Progenitor cell of endocrine pancreas (in vitro differentiated cells): ENCODE results near the gene ABCG4. TPM values are rescaled to one million over a fixed set of nuclear protein-coding genes. Genes with fewer than 3 reads are reported as not detected.
"Not testable (repeated sequence)": the region's sequence is repeated elsewhere in the genome, so short reads cannot be mapped to it uniquely, and the experiment has no call there.

Experiments
- DNase-seq: peaks from one replicate; pipeline ENCODE4 v3.0.0; 2021; ENCODE audit warnings: low spot score; ENCODE audit not compliant: unreplicated experiment
- H3K27ac Mint-ChIP-seq: 2 replicates; pipeline ENCODE4 v1.8.0; 2021; ENCODE audit warnings: mild to moderate bottlenecking, moderate library complexity, mixed read lengths
- H3K27me3 Mint-ChIP-seq: 2 replicates; pipeline ENCODE4 v1.8.0; 2021; ENCODE audit warnings: mixed read lengths
- H3K36me3 Mint-ChIP-seq: 2 replicates; pipeline ENCODE4 v1.8.0; 2022; ENCODE audit warnings: mixed read lengths; ENCODE audit not compliant: insufficient read depth
- H3K4me1 Mint-ChIP-seq: 2 replicates; pipeline ENCODE4 v1.8.0; 2021; ENCODE audit warnings: low read depth, mixed read lengths
- H3K4me3 Mint-ChIP-seq: 2 replicates; pipeline ENCODE4 v1.8.0; 2021; ENCODE audit warnings: low read depth, mild to moderate bottlenecking, moderate library complexity, mixed read lengths
- H3K9me3 Mint-ChIP-seq: 2 replicates; pipeline ENCODE4 v1.8.0; 2021; ENCODE audit warnings: low read depth, mixed read lengths
- CTCF ChIP-seq: fragments of 200-600 bp; sonication (generic); IDR thresholded peaks from one replicate; pipeline ENCODE4 v1.5.0; 2021; ENCODE audit warnings: antibody characterized with exemption, mild to moderate bottlenecking; ENCODE audit not compliant: unreplicated experiment
- total RNA-seq: library from RNA; stranded (reverse); gene quantifications from 2 replicates; pipeline ENCODE4 v1.2.1, GENCODE V29; 2021

Gene ABCG4
- total RNA-seq, 1 donor from 2014 or later, result 0.53 TPM

GRCh38 chr11:119195680-119196079 lies 46.8 kb downstream of the ABCG4 start:
- Mint-ChIP-seq H3K36me3 (no peaks in the 10 kb centered on the region), H3K4me1 (peaks cover 11% of the 10 kb centered on the region), H3K27ac (no peak overlapping the region), H3K9me3 (no peaks in the 10 kb centered on the region), H3K27me3 (no peaks in the 10 kb centered on the region), H3K4me3 (peak overlapping the region; percentile 16)
- no peak for TF ChIP-seq CTCF
- DNase-seq, result no peak

GRCh38 chr11:119196833-119197483 lies 48.1 kb downstream of the ABCG4 start:
- DNase-seq, result peak; percentile 46
- H3K36me3 Mint-ChIP-seq, result no peaks in the 10 kb centered on the region
- no peak overlapping the region for H3K27ac Mint-ChIP-seq
- TF ChIP-seq CTCF, result peak; percentile 89
- H3K4me1 Mint-ChIP-seq, result peaks cover 11% of the 10 kb centered on the region
- H3K27me3 Mint-ChIP-seq, result no peaks in the 10 kb centered on the region
- no peaks in the 10 kb centered on the region for H3K9me3 Mint-ChIP-seq
- H3K4me3 Mint-ChIP-seq, result no peak overlapping the region

GRCh38 chr11:119198925-119199324 lies 50.1 kb downstream of the ABCG4 start:
- Mint-ChIP-seq H3K4me3 (no peak overlapping the region), H3K9me3 (no peaks in the 10 kb centered on the region), H3K27me3 (no peaks in the 10 kb centered on the region), H3K4me1 (peaks cover 11% of the 10 kb centered on the region), H3K36me3 (no peaks in the 10 kb centered on the region), H3K27ac (no peak overlapping the region)
- no peak for DNase-seq
- TF ChIP-seq CTCF, result no peak

- peaks cover 11% of the 10 kb centered on the region for H3K4me1 Mint-ChIP-seq
- H3K4me3 Mint-ChIP-seq, H3K27ac Mint-ChIP-seq, H3K9me3 Mint-ChIP-seq, H3K36me3 Mint-ChIP-seq, DNase-seq, H3K27me3 Mint-ChIP-seq: not testable (repeated sequence)
Measured at GRCh38 chr11:119201236-119201635, 52.4 kb downstream of the ABCG4 start.

GRCh38 chr11:119202554-119202953 lies 53.7 kb downstream of the ABCG4 start:
- H3K27me3 Mint-ChIP-seq, result no peaks in the 10 kb centered on the region
- H3K9me3 Mint-ChIP-seq, result no peaks in the 10 kb centered on the region

More at GRCh38 chr11:119202554-119202953, 53.7 kb downstream of the ABCG4 start:
- TF ChIP-seq CTCF, result no peak
- no peak overlapping the region for H3K27ac Mint-ChIP-seq
- H3K36me3 Mint-ChIP-seq, result no peaks in the 10 kb centered on the region
- DNase-seq, result no peak
- peaks cover 15% of the 10 kb centered on the region for H3K4me1 Mint-ChIP-seq
- H3K4me3 Mint-ChIP-seq, result no peak overlapping the region
